Endothelial cell (in vitro differentiated cells): ENCODE measurements around the gene CLPX. TPM values are rescaled to one million over a fixed set of nuclear protein-coding genes. Genes with fewer than 3 reads are reported as not detected.

Experiments used
- DNase-seq: peaks from one replicate; pipeline ENCODE4 v3.0.0; 2021; ENCODE audit warnings: low spot score
- H3K27ac Mint-ChIP-seq: one replicate; pipeline ENCODE4 v1.8.0; 2021; ENCODE audit warnings: mixed read lengths, inconsistent platforms; ENCODE audit not compliant: unreplicated experiment
- H3K27me3 Mint-ChIP-seq: one replicate; pipeline ENCODE4 v1.8.0; 2021; ENCODE audit warnings: mild to moderate bottlenecking, moderate library complexity, mixed read lengths, inconsistent platforms; ENCODE audit not compliant: unreplicated experiment
- H3K36me3 Mint-ChIP-seq: one replicate; pipeline ENCODE4 v1.8.0; 2021; ENCODE audit warnings: mild to moderate bottlenecking, low read depth, mixed read lengths, inconsistent platforms; ENCODE audit not compliant: unreplicated experiment
- H3K4me1 Mint-ChIP-seq: one replicate; pipeline ENCODE4 v1.8.0; 2021; ENCODE audit warnings: mild to moderate bottlenecking, mixed read lengths, inconsistent platforms; ENCODE audit not compliant: unreplicated experiment
- H3K4me3 Mint-ChIP-seq: one replicate; pipeline ENCODE4 v1.8.0; 2021; ENCODE audit warnings: mild to moderate bottlenecking, mixed read lengths, inconsistent platforms; ENCODE audit not compliant: unreplicated experiment
- H3K9me3 Mint-ChIP-seq: one replicate; pipeline ENCODE4 v1.8.0; 2021; ENCODE audit warnings: mixed read lengths, inconsistent platforms; ENCODE audit not compliant: unreplicated experiment
- total RNA-seq: library from RNA; stranded (reverse); fragmentation: NEBNext Ultra II Directional; extraction: Animal tissue kit (Norgen Biotek cat#: 25700); gene quantifications from one replicate; pipeline ENCODE4 v1.2.1, GENCODE V29; 2021; ENCODE audit not compliant: unreplicated experiment
- TF ChIP-seq, protein P1 (sequence below): fragments of 200-600 bp; sonication (generic); IDR thresholded peaks from one replicate; pipeline ENCODE4 v1.5.0; 2021; ENCODE audit warnings: antibody characterized with exemption; ENCODE audit not compliant: unreplicated experiment

Gene CLPX
- total RNA-seq, 1 donor from 2014 or later: 52.1 TPM

DNA sequence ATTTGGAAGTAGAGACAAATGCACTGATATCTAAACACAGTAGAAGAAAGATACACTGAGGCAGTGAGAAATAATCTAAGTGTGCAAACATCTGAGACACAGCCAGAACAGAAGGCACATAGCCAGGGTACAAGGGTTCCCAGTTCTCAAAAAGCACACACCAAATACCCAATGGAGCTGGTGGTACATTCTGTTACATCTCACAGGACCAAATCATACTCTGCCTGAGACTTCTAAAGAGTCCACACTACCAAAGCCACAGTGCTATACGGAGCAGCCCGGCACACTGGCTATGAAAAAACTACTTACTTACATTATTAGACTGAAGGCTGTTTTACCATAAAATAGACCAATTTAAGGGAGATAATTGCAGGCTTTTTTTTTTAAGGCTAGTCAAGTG, 19.3 kb downstream of the CLPX start:
- H3K27ac Mint-ChIP-seq: no peak overlapping the region
- no peak for DNase-seq

DNA sequence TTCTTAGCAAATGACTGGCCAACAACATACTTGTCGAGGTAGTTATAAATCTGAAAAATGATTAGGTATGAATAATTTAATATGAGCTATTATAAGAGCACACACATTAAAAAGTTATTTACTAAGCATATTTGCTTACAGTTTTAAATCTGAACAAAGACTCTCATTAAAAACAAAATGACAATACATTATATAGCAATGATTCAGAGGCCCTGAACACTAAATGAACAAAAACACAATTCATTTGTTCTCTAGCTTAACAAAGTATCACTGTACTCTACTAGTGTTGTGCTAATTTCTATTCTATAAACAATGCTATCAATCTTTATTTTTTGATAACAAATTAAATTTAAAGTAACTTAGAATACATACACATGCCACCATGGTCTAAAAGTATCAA, 21.0 kb downstream of the CLPX start:
- H3K9me3 Mint-ChIP-seq: no peaks in the 10 kb centered on the region
- no peak overlapping the region for H3K4me3 Mint-ChIP-seq
- H3K36me3 Mint-ChIP-seq: peaks cover 8% of the 10 kb centered on the region
- no peaks in the 10 kb centered on the region for H3K27me3 Mint-ChIP-seq
- H3K4me1 Mint-ChIP-seq: no peaks in the 10 kb centered on the region
- TF ChIP-seq, protein P1, sequence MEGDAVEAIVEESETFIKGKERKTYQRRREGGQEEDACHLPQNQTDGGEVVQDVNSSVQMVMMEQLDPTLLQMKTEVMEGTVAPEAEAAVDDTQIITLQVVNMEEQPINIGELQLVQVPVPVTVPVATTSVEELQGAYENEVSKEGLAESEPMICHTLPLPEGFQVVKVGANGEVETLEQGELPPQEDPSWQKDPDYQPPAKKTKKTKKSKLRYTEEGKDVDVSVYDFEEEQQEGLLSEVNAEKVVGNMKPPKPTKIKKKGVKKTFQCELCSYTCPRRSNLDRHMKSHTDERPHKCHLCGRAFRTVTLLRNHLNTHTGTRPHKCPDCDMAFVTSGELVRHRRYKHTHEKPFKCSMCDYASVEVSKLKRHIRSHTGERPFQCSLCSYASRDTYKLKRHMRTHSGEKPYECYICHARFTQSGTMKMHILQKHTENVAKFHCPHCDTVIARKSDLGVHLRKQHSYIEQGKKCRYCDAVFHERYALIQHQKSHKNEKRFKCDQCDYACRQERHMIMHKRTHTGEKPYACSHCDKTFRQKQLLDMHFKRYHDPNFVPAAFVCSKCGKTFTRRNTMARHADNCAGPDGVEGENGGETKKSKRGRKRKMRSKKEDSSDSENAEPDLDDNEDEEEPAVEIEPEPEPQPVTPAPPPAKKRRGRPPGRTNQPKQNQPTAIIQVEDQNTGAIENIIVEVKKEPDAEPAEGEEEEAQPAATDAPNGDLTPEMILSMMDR: no peak
- H3K27ac Mint-ChIP-seq: no peak overlapping the region
- DNase-seq: no peak

More for the DNA sequence above, 19.3 kb downstream of the CLPX start:
- no peak overlapping the region for H3K4me3 Mint-ChIP-seq
- no peaks in the 10 kb centered on the region for H3K9me3 Mint-ChIP-seq
- no peaks in the 10 kb centered on the region for H3K4me1 Mint-ChIP-seq
- no peaks in the 10 kb centered on the region for H3K27me3 Mint-ChIP-seq
- TF ChIP-seq, protein P1: no peak
- peaks cover 8% of the 10 kb centered on the region for H3K36me3 Mint-ChIP-seq

DNA sequence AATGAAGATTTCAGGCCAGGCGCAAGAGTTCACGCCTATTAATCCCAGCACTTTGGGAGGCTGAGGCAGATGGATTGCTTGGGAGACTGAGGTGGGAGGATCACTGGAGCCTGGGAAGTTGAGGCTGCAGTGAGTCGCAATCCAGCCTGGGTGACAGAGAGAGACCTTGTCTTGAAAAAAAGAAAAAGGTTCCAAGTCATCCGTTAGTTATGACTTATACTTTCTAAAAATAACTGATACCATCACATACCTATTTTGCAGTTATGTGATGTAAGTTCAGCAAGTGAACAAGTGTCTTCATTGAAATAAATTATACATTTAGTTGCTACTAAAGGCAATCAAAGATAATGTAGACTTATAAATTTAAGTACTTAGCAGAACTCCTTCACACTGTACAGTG, 22.1 kb downstream of the CLPX start:
- H3K27me3 Mint-ChIP-seq: no peaks in the 10 kb centered on the region
- no peak for DNase-seq

DNA sequence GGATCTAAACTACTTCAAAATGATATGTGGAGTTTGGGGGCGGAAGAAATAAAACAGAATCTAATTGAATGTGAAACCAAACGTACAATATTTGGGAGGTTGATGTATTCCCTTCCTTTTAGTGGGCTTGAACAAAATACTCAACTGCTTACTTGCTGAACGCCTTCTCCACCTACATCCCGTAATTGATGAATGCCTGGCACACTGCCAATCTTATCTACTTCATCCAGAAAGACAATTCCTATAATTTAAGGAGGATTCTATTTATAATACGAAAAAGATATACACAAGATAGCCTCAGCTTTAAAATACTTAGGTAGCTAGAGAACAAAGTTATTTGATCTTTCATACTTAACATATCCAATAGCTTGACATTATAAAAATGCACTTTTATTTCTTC, 28.4 kb downstream of the CLPX start:
- DNase-seq: no peak
- Mint-ChIP-seq H3K4me1 (no peaks in the 10 kb centered on the region), H3K27me3 (no peaks in the 10 kb centered on the region), H3K27ac (no peak overlapping the region), H3K36me3 (peaks cover 17% of the 10 kb centered on the region), H3K9me3 (no peaks in the 10 kb centered on the region), H3K4me3 (no peak overlapping the region)
- TF ChIP-seq, protein P1: no peak

More for the DNA sequence above, 22.1 kb downstream of the CLPX start:
- Mint-ChIP-seq H3K36me3 (peaks cover 8% of the 10 kb centered on the region), H3K27ac (no peak overlapping the region), H3K4me1 (no peaks in the 10 kb centered on the region), H3K9me3 (no peaks in the 10 kb centered on the region), H3K4me3 (no peak overlapping the region)
- TF ChIP-seq, protein P1: no peak

DNA sequence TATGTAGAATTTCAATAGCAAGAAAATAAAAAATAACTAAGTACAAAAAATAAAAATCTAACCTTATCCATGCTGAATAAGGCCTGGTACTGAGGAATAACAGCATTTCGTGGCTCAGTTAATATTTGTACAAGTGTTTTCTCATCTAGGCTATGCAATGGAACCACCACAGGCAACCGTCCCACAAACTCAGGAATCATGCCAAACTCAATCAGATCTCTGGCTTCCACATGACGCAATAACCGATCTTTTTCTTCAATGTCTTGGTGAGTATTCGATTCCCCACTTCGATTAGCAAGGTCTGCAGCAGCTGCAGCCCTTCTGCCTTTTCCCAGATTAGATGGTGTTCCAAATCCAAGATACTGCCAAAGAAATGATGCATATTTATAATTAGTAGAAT, 30.4 kb downstream of the CLPX start:
- Mint-ChIP-seq H3K27me3 (no peaks in the 10 kb centered on the region), H3K36me3 (peaks cover 22% of the 10 kb centered on the region), H3K4me1 (no peaks in the 10 kb centered on the region), H3K27ac (no peak overlapping the region), H3K4me3 (no peak overlapping the region), H3K9me3 (no peaks in the 10 kb centered on the region)
- DNase-seq: no peak
- TF ChIP-seq, protein P1: no peak
